Measurements from ENCODE around the gene PPP1R13B. TPM values are rescaled to one million over a fixed set of nuclear protein-coding genes. Genes with fewer than 3 reads are reported as not detected.
"Not testable (repeated sequence)": the region's sequence is repeated elsewhere in the genome, so short reads cannot be mapped to it uniquely, and the experiment has no call there.

Gene PPP1R13B
- total RNA-seq, 3 donors from 2014 or later: 49.6 to 65.5 (median 52.1) TPM

DNA sequence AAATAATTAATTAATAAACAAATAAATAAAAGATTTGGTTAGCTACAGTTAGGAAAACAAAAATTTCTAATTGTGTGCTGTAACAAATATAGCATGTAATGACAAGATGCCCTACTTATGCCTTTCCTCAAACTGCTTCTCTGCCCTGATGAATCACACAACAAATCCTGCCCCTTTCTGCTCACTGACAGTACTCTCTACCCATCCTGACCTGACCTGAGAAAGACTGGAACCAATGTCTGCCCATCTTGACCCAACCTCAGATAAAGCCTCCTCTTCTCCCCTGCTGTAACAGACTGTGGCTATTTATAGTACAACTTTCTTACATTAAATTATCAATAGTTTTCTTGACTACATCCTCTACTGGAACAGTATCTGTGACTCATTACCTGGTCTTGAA, 43.7 kb downstream of the PPP1R13B start:
- no peaks in the 10 kb centered on the region for H3K9me3 ChIP-seq
- no peak overlapping the region for H3K4me3 ChIP-seq
- H3K4me1 ChIP-seq (ENCODE audit: low read depth): no peaks in the 10 kb centered on the region
- TF ChIP-seq, protein P1, sequence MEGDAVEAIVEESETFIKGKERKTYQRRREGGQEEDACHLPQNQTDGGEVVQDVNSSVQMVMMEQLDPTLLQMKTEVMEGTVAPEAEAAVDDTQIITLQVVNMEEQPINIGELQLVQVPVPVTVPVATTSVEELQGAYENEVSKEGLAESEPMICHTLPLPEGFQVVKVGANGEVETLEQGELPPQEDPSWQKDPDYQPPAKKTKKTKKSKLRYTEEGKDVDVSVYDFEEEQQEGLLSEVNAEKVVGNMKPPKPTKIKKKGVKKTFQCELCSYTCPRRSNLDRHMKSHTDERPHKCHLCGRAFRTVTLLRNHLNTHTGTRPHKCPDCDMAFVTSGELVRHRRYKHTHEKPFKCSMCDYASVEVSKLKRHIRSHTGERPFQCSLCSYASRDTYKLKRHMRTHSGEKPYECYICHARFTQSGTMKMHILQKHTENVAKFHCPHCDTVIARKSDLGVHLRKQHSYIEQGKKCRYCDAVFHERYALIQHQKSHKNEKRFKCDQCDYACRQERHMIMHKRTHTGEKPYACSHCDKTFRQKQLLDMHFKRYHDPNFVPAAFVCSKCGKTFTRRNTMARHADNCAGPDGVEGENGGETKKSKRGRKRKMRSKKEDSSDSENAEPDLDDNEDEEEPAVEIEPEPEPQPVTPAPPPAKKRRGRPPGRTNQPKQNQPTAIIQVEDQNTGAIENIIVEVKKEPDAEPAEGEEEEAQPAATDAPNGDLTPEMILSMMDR (IDR thresholded peaks at IDR 0.05): no peak
- no peak for DNase-seq
- intact Hi-C loops (cut with DNase I, micrococcal nuclease): loop anchor here in 1 of 2 donors (10.0 kb wide), 1 partner anchor 181 kb away; no protein-coding TSS in a partner anchor
- no peak for ATAC-seq
- no peaks in the 10 kb centered on the region for H3K36me3 ChIP-seq (ENCODE audit: low read depth)

- TF ChIP-seq, protein P1 (IDR thresholded peaks at IDR 0.05): no peak
- Histone ChIP-seq H3K4me3 (no peak overlapping the region), H3K9me3 (no peaks in the 10 kb centered on the region), H3K4me1 (ENCODE audit: low read depth) (no peaks in the 10 kb centered on the region), H3K36me3 (ENCODE audit: low read depth) (no peaks in the 10 kb centered on the region)
- intact Hi-C loops (cut with DNase I, micrococcal nuclease): loop anchor here in 1 of 2 donors (10.0 kb wide), 1 partner anchor 182 kb away; no protein-coding TSS in a partner anchor
- ATAC-seq: no peak
- no peak for DNase-seq
Observed at GRCh38 chr14:103802356-103802755, 45.0 kb downstream of the PPP1R13B start.

DNA sequence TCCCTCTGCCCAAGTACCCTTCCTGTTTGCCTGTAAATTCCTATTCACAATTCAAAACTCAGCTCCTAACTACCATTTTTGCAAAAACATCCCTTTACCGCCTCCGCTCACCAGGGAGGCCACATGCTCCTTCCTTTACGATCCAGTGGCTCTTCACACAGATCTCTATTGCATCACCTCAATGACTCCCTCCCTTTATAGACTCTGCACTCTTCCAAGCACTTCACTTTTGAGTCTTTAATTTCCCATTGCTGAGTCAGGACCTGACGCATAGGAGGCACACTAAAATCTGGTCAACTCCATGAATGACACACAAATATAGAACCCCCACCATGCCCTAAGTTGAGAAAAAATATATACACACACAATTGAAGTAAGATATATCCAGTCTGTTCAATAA, 45.9 kb downstream of the PPP1R13B start:
- H3K4me1 ChIP-seq (ENCODE audit: low read depth): no peaks in the 10 kb centered on the region
- H3K4me3 ChIP-seq: no peak overlapping the region
- H3K9me3 ChIP-seq: no peaks in the 10 kb centered on the region
- H3K36me3 ChIP-seq (ENCODE audit: low read depth): no peaks in the 10 kb centered on the region
- intact Hi-C loops (cut with DNase I, micrococcal nuclease): loop anchor here in 1 of 2 donors (10.0 kb wide), 1 partner anchor 183 kb away; no protein-coding TSS in a partner anchor
- peak; percentile 92 for ATAC-seq
- DNase-seq: peak in 1 of 3 donors; percentile 7
- TF ChIP-seq, protein P1 (IDR thresholded peaks at IDR 0.05): no peak

DNA sequence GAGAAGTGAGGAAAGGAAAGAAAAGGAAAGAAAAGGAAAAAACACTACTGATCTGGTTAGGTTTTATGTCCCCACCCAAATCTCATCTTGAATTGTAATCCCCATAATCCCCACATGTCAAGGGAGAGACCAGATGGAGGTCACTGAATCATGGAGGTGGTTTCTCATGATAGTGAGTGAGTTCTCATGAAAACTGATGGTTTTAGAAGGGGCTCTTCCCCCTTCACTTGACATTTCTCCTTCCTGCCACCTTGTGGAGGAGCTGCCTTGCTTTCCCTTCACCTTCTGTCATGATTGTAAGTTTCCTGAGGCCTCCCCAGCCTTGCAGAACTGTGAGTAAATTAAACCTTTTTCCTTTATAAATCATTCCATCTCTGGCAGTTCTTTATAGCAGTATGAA, 54.2 kb downstream of the PPP1R13B start:
- ATAC-seq; H3K4me3 ChIP-seq; H3K9me3 ChIP-seq; intact Hi-C loops (cut with DNase I, micrococcal nuclease); H3K36me3 ChIP-seq (ENCODE audit: low read depth); H3K4me1 ChIP-seq (ENCODE audit: low read depth); DNase-seq: not testable (repeated sequence)

DNA sequence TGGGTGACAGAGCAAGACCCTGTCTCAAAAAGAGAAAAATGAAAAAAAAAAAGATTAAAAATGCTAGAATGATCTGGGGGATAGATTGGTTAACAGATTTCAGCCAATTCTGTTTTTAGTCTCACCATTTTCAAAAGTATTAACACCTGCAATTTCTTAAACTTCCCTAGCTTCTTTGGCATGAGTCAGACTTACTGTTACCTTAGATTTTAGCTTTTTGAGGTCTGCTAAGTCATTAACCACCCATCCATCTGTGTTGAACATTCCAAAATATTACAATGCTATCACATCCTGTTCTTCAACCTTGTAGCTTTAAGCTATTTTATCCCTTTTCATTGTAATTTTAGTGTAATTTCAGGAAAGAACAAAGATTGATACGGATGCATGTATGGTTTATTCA, 59.3 kb downstream of the PPP1R13B start:
- no peak overlapping the region for H3K4me3 ChIP-seq
- DNase-seq (no peak), ATAC-seq (no peak)
- intact Hi-C loops (cut with DNase I, micrococcal nuclease): no loop called here
- no peaks in the 10 kb centered on the region for H3K4me1 ChIP-seq (ENCODE audit: low read depth)
- TF ChIP-seq, protein P1 (IDR thresholded peaks at IDR 0.05): no peak
- no peaks in the 10 kb centered on the region for H3K36me3 ChIP-seq (ENCODE audit: low read depth)
- H3K9me3 ChIP-seq: no peaks in the 10 kb centered on the region

DNA sequence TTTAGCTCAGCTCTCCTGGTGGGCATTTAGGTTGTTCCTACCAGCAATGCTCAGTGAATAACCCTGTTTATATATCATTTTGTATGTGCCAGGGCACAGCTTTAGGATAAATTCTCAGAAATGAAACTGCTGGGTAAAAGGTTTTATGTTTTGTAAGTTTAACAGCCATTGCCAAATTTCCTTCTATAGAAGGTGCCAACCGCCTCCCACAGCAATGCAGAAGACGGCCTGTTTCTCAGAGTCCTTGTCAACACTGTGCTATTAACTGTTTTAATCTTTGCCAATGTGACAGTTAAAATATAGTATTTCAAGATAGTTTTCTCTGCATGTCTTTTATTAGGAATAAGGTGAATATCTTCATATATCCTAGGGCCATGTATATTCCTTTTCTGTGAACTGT, 65.0 kb downstream of the PPP1R13B start:
- ATAC-seq: no peak
- Histone ChIP-seq H3K4me3 (no peak overlapping the region), H3K4me1 (ENCODE audit: low read depth) (no peaks in the 10 kb centered on the region), H3K36me3 (ENCODE audit: low read depth) (no peaks in the 10 kb centered on the region), H3K9me3 (no peaks in the 10 kb centered on the region)
- intact Hi-C loops (cut with DNase I, micrococcal nuclease): no loop called here
- TF ChIP-seq, protein P1 (IDR thresholded peaks at IDR 0.05): no peak
- no peak for DNase-seq

DNA sequence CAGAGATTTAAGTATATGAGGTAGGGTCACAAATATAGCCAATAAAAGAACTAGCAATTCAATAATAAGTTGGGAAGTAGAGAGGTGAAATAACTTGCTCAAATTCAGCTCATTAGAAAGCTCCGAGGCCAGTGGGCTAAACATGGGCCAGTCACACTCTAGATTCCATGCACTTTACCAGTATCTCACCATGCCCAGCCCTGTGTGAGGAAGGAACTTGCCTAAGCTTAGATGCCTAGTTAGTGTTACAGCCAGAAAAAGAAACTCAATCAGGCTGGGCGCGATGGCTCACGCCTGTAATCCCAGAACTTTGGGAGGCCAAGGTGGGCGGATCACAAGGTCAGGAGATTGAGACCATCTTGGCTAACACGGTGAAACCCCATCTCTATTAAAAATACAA, 71.1 kb downstream of the PPP1R13B start:
- ATAC-seq; H3K4me1 ChIP-seq (ENCODE audit: low read depth); H3K9me3 ChIP-seq; H3K4me3 ChIP-seq; intact Hi-C loops (cut with DNase I, micrococcal nuclease); DNase-seq; H3K36me3 ChIP-seq (ENCODE audit: low read depth): not testable (repeated sequence)

Data from mucosa of descending colon (tissue), 3 donors.